Muscle layer of duodenum (tissue), 2 donors: ENCODE measurements around the gene FLAD1.

Experiments
- H3K27ac ChIP-seq: one replicate; pipeline ENCODE4 v1.7.0; 2013; ENCODE audit warnings: mild to moderate bottlenecking, low read length
- H3K27me3 ChIP-seq: one replicate; pipeline ENCODE4 v1.7.0; 2013; ENCODE audit warnings: low read depth, mild to moderate bottlenecking, control low read depth, low read length
- H3K36me3 ChIP-seq, 2 donors: one replicate each; pipeline ENCODE4 v1.7.0; 2013; ENCODE audit warnings: low read length in 2 of 2, control low read depth in 1 of 2, mild to moderate bottlenecking in 1 of 2; ENCODE audit not compliant: insufficient read depth in 2 of 2, control insufficient read depth in 1 of 2
- H3K4me1 ChIP-seq, 2 donors: one replicate each; pipeline ENCODE4 v1.7.0; 2013; ENCODE audit warnings: low read length in 2 of 2, mild to moderate bottlenecking in 2 of 2, control low read depth in 1 of 2, moderate library complexity in 1 of 2; ENCODE audit not compliant: insufficient read depth in 2 of 2, control insufficient read depth in 1 of 2
- H3K4me3 ChIP-seq, 2 donors: one replicate each; pipeline ENCODE4 v1.7.0; 2013; ENCODE audit warnings: low read length in 2 of 2, low read depth in 1 of 2, mild to moderate bottlenecking in 1 of 2
- H3K9me3 ChIP-seq, 2 donors: one replicate each; pipeline ENCODE4 v1.7.0; 2013; ENCODE audit warnings: low read length in 2 of 2, control low read depth in 1 of 2, mild to moderate bottlenecking in 1 of 2; ENCODE audit not compliant: control insufficient read depth in 1 of 2
- donor health status: healthy.

FLAD1 gene

DNA sequence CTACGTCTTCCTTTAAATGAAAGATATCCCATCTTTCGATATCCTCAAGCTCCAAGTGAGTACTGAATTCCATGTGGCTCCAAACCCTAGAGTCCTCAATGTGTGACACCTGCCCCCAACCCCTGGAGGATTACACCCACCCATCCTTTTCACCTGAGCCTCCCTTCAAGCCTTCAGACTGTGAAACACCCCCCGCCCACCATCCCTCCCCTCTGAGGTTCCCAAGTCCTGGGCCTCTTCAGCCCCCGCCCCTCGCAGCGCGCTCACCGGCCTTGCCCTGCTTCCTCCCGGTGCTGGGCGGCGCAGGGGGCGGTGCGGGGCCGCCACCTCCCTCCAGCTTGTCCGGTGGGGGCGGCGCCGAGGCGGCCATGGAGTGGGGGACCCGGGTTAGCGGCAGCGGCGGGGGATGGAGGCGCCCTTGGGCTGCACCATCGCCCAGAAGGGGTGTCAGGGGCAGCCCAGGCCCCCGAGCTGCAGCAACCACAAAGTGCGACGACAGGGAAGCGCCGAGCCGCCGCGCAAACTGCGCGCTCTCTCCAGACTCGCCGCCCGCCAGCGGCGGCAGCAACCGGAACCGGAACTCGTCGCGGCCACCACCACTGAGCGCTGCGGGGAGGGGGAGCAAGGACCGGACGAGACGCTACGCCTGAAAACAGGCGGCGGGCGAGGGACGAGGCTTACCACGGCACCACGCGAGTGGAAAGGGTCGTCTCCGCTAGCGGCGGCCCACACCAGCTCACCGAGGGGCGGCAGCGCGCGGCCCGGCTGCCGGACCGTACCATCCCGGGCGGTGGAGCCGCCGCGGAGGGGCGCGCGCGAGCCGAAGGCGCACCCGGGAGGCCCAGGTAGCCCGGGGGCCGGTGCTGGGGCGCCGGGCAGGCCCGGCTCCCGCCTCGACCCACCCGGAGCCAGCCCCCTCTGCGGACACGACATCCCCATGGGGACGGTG, 21.7 kb upstream of the FLAD1 start, which contains the start of gene PYGO2:
Gene PYGO2 (minus strand): TSS at position 576 of the 949 bp plus-strand sequence. CDS start 206 bp downstream, at position 370.
- H3K4me3 ChIP-seq, result peak within 1 kb of the TSS; percentile 72 to 85
- peak within 1 kb of the TSS; percentile 68 for H3K27ac ChIP-seq
- peaks cover 11 to 33% of the 10 kb centered on the region in 2 donors for H3K4me1 ChIP-seq
- peaks cover 27 to 49% of the 10 kb centered on the region in 2 donors for H3K36me3 ChIP-seq
- H3K9me3 ChIP-seq, result no peaks in the 10 kb centered on the region
- no peaks in the 10 kb centered on the region for H3K27me3 ChIP-seq

DNA sequence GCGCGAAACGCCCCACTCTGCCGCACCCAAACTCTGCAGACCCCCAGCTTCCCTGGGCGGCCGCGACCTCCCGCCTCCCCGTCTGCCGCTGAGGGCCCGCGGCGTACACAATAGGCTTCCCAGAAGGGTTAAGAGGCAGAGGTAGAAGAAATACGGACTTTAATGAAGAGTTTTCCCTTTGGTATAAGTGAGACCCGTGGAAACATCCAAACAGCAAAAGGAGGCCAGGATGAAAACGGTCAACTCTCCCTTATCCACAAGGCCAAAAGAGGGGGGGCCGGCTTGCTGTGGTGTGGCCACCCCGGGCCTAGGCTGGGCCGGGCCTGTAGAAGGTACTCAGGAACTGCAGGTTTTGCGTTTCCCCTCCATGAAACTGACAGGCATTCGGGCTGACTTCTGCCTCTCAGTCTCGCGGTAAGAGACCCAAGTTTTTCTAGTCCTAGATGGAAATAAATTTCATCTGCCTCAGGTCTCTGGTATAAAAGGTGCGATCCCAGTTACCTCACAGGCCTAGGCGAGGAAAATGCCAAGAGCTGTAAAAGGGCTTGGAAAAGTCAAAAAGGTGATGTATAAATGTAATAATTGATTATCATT, 20.9 kb upstream of the FLAD1 start:
- Histone ChIP-seq H3K36me3 (peaks cover 34 to 57% of the 10 kb centered on the region in 2 donors), H3K27ac (peak overlapping the region; percentile 68), H3K27me3 (no peaks in the 10 kb centered on the region), H3K4me1 (peaks cover 5 to 25% of the 10 kb centered on the region in 2 donors), H3K4me3 (peak overlapping the region; percentile 72 to 85), H3K9me3 (no peaks in the 10 kb centered on the region)

DNA sequence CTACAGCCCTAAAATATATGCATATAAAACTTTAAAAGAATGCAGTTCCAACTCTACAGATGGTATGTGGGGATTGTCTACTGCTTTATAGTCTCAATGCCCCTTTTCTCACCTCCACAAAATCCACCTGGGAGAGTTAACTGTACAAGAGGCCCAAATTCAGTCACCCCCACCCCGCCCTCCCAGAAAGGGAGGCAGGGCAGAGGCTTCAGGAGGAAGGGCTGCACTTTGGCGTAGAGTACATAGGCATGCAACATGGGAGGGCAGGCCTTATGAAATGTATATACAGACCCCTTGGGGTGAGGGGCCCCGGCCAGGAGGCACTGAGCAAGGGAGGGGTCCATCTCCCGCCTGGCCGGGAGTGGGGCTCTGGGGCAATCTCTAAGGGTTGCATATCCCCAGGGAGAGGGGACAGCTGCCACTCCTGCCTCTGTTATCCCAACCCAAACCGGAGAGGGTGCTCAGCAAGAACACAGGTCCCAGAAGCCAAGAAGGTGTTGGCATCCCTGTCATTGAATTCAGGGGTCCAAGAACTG, 20.3 kb upstream of the FLAD1 start:
- peak overlapping the region; percentile 72 to 85 for H3K4me3 ChIP-seq
- H3K27me3 ChIP-seq, result no peaks in the 10 kb centered on the region
- peaks cover 5 to 22% of the 10 kb centered on the region in 2 donors for H3K4me1 ChIP-seq
- H3K27ac ChIP-seq, result peak overlapping the region; percentile 68
- H3K36me3 ChIP-seq, result peaks cover 40 to 63% of the 10 kb centered on the region in 2 donors
- no peaks in the 10 kb centered on the region for H3K9me3 ChIP-seq

DNA sequence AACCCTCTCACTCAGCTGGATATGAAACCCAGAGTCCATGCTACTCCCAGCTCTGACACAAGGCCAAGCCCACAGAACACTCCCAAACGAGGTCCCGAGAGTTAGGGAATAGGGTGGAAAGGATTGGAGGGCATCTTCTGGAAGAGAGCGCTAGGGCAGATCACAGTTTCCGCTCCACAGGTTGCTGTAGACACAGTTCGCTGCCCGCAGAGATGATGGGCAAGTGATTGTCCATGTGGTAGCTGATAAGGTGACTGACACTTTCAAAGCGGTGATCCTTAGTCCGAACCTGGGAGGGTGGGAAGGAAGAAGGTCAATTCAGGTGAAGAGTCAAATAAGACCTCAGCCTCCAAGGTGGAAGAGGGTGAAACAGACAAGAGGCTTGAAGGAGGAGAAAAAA, 19.5 kb upstream of the FLAD1 start:
- Histone ChIP-seq H3K4me3 (no peak overlapping the region), H3K9me3 (no peaks in the 10 kb centered on the region), H3K27me3 (no peaks in the 10 kb centered on the region), H3K27ac (no peak overlapping the region), H3K36me3 (peaks cover 45 to 65% of the 10 kb centered on the region in 2 donors), H3K4me1 (peaks cover 5 to 25% of the 10 kb centered on the region in 2 donors)

DNA sequence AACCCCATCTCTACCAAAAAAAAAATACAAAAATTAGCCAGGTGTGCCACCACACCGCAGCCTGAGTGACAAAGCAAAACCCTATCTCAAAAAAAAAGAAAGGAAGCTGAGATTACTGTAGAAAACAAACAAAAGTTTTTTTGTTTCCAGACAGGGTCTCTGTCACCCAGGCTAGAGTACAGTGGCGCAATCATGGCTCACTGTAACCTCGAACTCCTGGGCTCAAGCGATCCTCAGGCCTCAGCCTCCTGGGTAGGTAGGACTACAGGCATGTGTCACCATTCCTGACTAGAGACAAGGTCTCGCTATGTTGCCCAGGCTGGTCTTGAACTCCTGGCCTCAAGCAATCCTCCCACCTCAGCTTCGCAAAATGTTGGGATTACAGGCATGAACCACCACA, 18.8 kb upstream of the FLAD1 start:
- no peak overlapping the region for H3K4me3 ChIP-seq
- peaks cover 40 to 57% of the 10 kb centered on the region in 2 donors for H3K36me3 ChIP-seq
- H3K9me3 ChIP-seq, result no peaks in the 10 kb centered on the region
- H3K27me3 ChIP-seq, result no peaks in the 10 kb centered on the region
- no peak overlapping the region for H3K27ac ChIP-seq
- peaks cover 5 to 32% of the 10 kb centered on the region in 2 donors for H3K4me1 ChIP-seq

DNA sequence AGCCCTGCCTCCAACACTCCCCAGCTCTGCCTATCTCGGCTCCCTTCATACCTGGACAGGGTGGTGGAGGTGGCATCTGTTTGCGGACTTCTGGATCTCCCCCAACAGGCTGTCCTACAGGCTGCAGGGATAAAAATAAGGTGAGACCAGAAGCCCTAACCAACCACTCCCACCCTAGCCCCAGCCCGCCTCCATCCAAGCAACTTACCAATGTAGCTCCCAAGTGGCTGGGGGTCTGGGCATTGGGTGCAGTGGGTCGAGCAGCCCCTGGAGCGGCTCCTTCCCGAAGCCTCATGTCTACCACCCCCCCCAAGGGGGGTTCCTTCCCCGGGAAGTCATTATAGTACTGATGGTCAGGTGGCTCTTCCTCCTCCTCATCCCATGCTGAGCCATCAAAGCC, 17.0 kb upstream of the FLAD1 start:
- no peak overlapping the region for H3K4me3 ChIP-seq
- peaks cover 4 to 32% of the 10 kb centered on the region in 2 donors for H3K4me1 ChIP-seq
- H3K27ac ChIP-seq, result no peak overlapping the region
- no peaks in the 10 kb centered on the region for H3K27me3 ChIP-seq
- H3K9me3 ChIP-seq, result no peaks in the 10 kb centered on the region
- peaks cover 40 to 55% of the 10 kb centered on the region in 2 donors for H3K36me3 ChIP-seq

DNA sequence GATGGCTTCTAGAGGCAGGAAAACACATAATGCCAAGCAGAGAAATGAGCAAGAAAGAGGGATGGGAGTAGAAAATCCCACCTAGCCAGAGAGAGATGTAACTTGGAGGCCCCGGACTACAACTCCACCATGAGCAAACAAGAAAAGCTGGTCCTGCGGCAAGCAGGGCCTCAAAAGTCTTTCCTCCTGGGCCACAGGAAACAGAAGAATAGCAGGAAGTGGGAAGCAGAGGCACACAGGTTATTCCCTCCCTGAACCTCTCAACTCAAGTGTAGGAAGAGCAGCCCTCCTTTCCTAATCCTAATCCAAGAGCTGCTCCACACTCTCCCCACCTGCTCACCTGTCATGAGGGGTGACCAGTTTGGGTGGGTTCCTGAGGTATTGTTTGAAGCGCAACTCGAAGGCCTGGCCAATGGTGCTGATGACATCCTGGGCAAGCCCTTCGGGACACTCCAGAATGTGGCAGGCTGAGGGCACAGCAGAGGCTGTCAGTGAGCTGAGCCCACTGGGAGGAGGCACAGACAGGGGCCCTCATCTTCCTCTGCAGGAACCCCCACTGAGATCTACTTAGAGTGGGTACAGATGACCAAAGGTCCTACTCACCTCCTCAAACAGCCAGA, 15.7 kb upstream of the FLAD1 start:
- H3K4me1 ChIP-seq, result peaks cover 14 to 38% of the 10 kb centered on the region in 2 donors
- H3K27me3 ChIP-seq, result no peaks in the 10 kb centered on the region
- H3K4me3 ChIP-seq, result peak overlapping the region in 1 of 2 donors; percentile 30
- H3K9me3 ChIP-seq, result no peaks in the 10 kb centered on the region
- peaks cover 40 to 58% of the 10 kb centered on the region in 2 donors for H3K36me3 ChIP-seq
- peak overlapping the region; percentile 14 for H3K27ac ChIP-seq

DNA sequence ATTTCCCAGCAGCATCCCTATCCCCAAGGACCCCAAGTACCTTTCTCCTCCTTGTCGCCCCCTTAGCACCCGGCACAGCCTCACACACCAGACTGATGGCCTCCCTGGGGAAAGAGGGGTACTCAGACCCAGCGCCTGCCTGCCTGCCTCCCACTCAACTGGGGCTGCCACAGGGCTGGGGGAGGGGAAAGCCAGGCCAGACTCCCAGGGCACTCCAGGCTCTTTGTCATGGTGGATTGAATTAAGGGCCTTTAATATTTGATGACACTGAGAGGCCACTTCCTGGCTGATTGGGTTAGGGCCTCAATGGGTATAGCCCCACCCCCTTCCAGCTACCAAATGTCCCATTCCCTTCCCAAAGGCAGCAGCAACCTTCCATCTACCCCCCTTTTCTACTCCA, 14.4 kb upstream of the FLAD1 start:
- Histone ChIP-seq H3K27ac (peak overlapping the region; percentile 78), H3K36me3 (peaks cover 34 to 52% of the 10 kb centered on the region in 2 donors), H3K4me1 (peaks cover 17 to 39% of the 10 kb centered on the region in 2 donors), H3K27me3 (no peaks in the 10 kb centered on the region), H3K4me3 (peak overlapping the region; percentile 48 to 65), H3K9me3 (no peaks in the 10 kb centered on the region)

DNA sequence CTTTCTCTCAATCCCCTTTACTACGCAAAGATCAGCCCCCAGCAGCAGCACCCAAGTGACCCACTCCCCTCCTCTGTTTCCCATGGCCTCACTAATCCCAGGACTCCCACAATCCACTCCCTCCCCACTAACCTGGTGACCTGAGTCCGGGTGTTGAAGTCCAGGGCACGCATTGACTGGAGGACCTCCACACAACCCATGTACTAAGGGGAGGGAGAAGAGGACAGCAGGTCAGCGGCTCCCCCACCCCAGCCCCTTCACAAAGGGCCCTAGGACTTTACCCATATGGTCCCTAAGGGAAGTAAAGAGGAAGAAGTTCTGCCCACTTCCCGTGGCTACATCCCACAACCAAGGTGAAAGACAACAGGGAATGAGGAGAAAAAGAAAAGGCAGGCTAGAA, 13.9 kb upstream of the FLAD1 start:
- H3K36me3 ChIP-seq, result peaks cover 31 to 52% of the 10 kb centered on the region in 2 donors
- H3K27ac ChIP-seq, result peak overlapping the region; percentile 78
- H3K9me3 ChIP-seq, result no peaks in the 10 kb centered on the region
- peak overlapping the region; percentile 48 to 65 for H3K4me3 ChIP-seq
- peaks cover 17 to 39% of the 10 kb centered on the region in 2 donors for H3K4me1 ChIP-seq
- no peaks in the 10 kb centered on the region for H3K27me3 ChIP-seq

DNA sequence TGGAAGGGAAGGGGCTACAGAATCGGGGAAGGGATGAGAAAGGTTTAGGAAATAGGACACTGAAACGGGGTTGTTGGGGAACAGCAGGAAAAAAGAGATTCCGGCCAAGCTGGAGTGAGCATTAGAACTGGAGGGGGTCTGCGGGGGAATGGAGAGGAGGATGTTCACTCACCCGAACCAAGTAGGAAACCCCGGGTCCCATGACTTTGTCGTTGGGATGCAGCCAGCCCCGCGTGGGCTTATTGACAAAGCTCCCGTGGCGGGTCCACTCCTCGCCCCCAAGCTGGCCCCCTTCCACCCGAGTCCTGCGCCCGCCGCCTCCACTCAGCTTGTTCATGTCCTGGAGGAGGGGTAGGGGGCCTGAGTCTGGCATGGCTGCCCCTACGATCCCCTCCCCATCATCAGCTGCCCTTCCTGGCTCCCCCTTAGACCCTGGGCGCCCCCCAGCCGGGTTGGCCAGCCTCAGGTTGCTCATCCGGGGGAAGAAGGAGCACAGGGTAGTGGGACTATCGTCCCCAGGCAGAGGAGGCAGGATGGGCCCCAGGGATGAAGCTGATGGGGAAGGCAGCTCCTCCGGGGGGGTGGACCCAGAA, 13.2 kb upstream of the FLAD1 start:
- H3K9me3 ChIP-seq, result no peaks in the 10 kb centered on the region
- H3K36me3 ChIP-seq, result peaks cover 27 to 46% of the 10 kb centered on the region in 2 donors
- peak overlapping the region; percentile 78 for H3K27ac ChIP-seq
- H3K4me3 ChIP-seq, result peak overlapping the region; percentile 48 to 65
- peaks cover 17 to 39% of the 10 kb centered on the region in 2 donors for H3K4me1 ChIP-seq
- H3K27me3 ChIP-seq, result no peaks in the 10 kb centered on the region
